Measurements from ENCODE around the gene LAMA2.

Gene LAMA2

GRCh38 chr6:129490521-129491255 is 607.8 kb downstream of the LAMA2 start:
- peak; percentile 32 to 61 for DNase-seq (ENCODE audit: low read depth in 2 of 2)

- DNase-seq (ENCODE audit: low read depth in 2 of 2), result no peak
Observed at GRCh38 chr6:129491436-129491835, 608.5 kb downstream of the LAMA2 start.

DNA sequence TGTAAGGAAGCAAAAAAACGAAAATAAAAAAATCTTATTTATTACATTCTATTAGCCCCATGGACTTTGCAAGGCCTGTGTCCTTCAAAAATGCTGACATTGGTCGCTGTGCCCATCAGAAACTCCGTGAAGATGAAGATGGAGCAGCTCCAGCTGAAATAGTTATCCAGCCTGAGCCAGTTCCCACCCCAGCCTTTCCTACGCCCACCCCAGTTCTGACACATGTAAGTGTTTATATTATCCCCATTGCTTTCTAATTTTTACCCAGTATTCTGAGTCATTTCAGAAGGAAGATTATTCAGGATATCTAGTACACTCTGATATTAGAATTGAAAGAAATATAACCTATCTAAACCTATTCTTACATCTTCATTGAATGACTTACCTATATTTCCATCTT is 609.3 kb downstream of the LAMA2 start:
- DNase-seq (ENCODE audit: low read depth in 2 of 2), result no peak

DNA sequence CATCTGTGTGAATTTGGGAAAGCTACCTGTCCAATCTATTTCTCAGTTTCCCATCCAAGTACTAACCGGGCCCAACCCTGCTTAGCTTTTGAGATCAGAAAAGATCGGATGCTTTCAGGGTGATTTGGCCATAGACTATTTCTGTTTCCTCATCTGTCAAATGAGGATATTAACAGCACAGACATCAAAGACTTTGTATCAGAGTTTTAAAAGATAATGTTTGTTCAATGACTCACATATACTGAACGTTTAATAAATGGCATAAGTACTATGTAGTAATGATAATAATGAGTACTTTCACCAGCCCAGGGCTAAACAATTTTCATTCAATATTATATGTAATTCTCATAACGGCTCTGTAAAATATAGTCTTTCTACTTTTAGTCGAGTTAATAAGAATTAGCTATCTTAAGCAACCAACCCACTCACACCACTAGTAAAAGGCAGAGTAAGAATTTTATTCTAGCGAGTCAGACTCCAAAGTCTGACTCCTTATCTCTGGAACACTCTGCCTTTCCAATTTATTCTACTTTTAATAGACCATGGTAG is 610.5 kb downstream of the LAMA2 start:
- DNase-seq (ENCODE audit: low read depth in 2 of 2), result no peak

DNA sequence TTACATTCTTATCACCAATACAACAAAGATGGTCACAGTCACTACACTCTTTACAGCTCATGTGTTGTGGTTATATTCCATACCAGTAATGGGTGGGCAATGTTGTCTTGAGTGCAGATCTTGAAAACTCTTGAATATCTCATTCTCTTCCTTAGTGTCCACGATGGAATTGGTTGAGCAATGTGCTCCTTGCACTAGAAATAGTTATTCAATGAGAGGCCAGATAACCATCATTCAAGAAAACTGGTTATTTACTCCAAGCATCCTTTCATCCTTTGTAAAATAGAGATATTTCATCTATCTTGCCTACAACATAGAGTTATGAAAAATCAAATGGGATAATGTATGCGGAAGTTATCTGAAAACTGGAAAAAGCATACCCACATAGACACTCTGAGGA is 611.2 kb downstream of the LAMA2 start:
- DNase-seq (ENCODE audit: low read depth in 2 of 2), result no peak

- no peak for DNase-seq (ENCODE audit: low read depth in 2 of 2)
Observed at GRCh38 chr6:129494586-129494985, 611.6 kb downstream of the LAMA2 start.

- no peak for DNase-seq (ENCODE audit: low read depth in 2 of 2)
Observed at GRCh38 chr6:129495652-129496051, 612.7 kb downstream of the LAMA2 start.

- no peak for DNase-seq (ENCODE audit: low read depth in 2 of 2)
Observed at GRCh38 chr6:129497481-129498441, 614.8 kb downstream of the LAMA2 start.

GRCh38 chr6:129498541-129498940 is 615.6 kb downstream of the LAMA2 start:
- DNase-seq (ENCODE audit: low read depth in 2 of 2), result no peak

DNA sequence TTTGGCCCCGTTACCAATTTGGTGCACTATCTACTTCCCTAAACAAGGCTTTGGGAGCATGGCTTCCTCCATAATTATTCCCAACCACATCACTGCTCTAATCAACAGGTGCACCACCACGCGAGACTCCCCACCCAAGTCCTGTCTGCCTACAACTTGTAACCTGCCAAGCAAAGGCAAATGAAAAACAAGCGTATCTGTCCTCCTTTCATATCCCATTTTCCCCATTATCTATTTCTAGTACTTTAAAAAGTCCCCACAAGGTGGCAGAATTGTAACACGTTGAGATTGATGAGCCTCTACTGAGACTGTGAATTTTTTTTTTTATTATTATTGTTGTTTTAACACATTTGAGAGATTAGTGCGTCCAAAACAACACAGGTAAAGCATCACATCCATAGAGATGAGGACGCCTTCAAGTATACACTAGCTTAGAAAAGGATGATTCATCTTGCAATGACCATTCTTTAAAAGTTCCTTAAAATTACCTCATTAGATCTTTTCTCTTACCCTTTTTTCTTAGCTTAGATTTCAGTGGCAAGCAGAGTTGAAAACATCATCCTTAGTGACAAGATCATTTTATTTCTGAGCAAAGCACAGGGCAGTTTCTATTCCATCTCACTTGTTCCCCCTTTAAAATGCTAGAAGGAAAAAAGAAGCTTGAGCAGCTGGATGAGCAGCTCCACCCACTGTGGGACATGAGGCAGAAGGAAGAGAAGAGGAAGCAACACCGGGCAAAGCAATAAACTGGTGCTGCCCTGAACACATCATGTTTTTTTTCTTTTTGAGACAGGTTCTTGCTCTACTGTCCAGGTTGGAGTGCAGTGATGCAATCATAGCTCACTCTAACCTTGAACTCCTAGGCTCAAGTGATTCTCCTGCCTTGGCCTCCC is 616.3 kb downstream of the LAMA2 start:
- DNase-seq (ENCODE audit: low read depth in 2 of 2), result no peak

DNA sequence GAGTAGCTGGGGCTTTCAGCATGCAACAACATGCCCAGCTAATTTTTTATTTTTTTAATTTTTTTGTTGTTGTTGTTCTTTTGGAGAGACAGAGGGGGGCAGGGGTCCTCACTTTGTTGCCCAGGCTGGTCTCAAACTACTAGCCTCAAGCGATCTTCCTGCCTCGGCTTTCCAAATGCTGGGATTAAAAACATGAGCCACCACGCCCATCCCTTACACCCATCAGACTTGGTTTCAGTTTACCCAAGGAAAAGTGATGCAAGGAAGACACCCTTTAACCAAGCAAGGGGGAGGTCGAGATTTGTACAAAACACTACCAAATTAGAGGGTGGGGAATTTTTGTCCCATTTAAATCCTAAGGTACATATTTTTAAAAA is 616.9 kb downstream of the LAMA2 start:
- DNase-seq (ENCODE audit: low read depth in 2 of 2), result no peak

GRCh38 chr6:129500958-129501739 is 618.2 kb downstream of the LAMA2 start:
- DNase-seq (ENCODE audit: low read depth in 2 of 2), result no peak

DNA sequence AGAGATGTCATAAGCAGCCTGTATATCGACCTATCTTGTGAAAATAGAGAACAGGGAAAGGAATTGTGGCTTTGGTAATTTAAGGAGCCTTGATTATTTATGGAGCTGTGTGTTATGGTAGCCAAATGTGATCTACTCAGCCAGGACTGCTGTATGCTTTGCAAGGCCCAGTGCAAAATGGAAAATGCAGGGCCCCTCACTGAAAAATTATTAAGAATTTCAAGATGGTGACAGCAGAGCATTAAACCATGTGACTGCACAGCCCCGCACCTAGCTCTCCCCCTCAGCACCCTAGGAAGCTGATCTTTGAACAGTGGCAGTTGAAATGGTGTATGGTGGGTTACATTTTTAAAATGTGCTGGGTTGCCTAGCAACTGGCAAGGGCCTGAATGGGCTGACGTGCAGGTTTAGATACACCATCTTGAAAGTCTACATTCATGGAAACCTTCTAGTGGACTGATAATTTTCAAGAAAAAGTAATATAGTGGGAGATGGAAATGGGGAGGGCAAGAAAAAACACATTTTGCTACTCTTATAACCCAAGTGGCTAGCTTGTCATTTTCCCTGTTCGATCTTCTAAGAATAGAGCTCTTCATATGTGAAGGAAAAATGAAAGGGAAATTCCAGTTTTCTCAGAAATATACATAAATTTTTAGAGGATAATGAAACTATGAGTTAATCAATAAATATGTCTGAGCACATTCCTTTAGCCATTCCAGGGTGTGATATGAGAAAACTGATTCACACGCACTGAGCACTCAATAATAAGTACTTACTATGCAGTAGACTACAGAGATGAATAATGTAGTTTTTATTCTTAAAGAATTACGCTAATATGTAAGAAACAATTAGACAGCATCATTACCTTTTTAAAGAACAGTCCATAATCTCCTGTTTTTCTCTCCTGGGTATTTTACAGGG is 619.1 kb downstream of the LAMA2 start:
- no peak for DNase-seq (ENCODE audit: low read depth in 2 of 2)

DNA sequence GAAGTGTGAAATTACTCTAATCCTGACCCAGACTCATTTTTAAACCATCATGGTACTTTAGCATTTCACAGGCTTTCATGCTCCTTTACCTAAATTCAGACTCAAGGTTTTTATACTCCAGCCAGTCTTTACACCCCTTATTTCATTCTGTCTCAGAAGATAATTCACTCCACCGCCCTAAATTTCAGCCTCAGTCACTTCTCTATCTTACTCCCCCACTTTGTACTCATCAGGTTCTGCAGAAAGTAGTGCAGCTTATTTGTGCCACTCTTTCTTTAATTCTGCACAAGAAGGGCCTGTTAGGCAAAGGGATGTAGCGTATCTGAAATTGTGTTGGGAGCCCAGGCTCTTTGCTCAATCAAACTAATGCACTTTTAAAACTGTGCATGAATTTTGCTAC is 621.5 kb downstream of the LAMA2 start:
- DNase-seq (ENCODE audit: low read depth in 2 of 2), result no peak

DNA sequence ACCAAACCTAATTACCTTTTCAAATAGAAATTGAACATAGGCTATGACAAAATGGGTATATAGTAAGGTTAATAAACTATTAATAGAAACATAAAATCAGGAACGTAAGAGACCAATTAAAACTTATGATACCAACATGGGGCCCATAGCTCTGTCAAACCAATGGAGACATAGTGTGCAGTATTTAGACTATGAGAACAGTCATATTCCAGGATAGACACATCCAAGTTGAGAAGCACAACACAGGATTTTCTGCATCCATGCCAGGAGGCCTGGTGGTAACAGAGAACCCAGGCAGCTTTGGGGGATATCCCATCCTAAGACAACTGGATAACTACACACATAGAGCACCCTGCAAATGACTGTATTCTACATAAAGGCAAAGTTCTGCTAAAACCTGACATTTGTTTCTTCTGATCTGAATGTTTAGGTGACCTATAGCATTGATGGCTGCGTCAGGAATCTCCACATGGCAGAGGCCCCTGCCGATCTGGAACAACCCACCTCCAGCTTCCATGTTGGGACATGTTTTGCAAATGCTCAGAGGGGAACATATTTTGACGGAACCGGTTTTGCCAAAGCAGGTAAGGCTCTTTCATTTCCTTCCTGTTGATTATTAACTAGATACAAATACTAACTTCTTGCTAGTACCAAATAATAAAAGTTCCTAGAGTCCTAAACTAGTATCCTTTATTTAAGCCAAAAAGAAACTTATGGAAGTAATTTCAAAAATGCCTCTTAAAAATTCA is 624.3 kb downstream of the LAMA2 start:
- no peak for DNase-seq (ENCODE audit: low read depth in 2 of 2)

DNA sequence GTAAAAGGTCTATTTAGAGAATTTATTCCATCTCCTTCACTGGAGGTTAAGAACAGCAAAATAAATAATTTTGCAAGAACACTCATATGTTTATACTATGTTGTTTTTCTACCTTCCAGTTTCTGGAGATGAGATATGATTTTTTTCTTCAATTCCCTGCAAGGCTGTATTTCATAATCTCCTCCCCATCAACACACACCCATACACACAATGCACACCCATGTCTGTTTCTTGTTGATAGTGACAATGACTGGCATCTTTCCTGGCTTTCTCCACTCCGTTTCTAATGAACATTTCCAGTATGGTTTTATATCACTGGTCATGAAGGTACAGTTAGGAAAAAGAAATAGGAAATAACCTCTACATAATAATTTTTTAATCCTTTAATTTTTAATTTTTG is 624.9 kb downstream of the LAMA2 start:
- no peak for DNase-seq (ENCODE audit: low read depth in 2 of 2)

DNA sequence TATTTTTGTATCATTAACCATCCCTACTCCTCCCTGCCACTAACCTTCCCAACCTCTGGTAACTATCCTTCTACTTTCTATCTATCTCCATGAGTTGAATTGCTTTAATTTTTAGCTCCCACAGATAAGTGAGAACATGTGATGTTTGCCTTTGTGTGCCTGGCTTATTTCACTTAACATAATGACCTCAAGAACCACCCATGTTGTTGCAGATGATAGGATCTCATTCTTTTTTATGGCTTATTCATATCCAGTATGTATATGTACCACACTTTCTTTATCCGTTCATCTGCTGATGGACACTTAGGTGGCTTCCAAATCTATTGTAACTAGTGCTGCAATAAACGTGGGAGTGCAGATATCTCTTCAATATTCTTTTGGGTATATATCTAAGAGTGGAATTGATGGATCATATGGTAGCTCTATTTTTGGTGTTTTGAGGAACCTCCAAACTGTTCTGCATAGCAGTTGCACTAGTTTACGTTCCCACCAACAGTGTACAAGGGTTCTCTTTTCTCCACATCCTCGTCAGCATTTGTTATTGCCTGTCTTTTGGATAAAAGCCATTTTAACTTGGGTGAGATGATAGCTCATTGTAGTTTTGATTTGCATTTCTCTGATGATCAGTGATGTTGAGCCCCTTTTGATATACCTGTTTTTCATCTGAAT is 625.7 kb downstream of the LAMA2 start:
- DNase-seq (ENCODE audit: low read depth in 2 of 2), result no peak

DNA sequence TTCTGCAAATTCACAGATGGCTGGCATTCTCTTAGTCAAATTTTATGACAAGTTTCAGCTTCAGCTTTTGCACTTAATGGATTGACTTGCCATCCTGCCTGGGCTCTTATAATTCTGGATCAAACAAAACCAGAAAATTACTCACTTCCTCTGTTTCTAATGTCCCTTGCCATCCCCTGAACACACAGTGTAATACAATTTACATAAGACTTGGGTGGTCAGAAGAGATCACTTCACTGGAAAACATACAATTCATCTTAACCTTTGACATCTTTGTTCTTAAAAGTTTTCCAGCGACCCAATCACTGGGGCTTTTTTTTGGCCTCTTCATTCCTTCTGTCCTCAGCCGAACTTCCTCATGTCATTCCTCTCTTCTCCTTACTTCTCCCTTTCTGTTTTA is 628.0 kb downstream of the LAMA2 start:
- DNase-seq (ENCODE audit: low read depth in 2 of 2), result no peak

- no peak for DNase-seq (ENCODE audit: low read depth in 2 of 2)
Observed at GRCh38 chr6:129513471-129513870, 630.5 kb downstream of the LAMA2 start.

Data from stimulated activated CD8-positive, alpha-beta memory T cell treated with anti-CD3 and anti-CD28 coated beads, Interleukin-15, amount 100 ng/mL, for 4 hours (primary cell).